NCI-H446 treated with DMSO at 0.1 percent for 48 hours (cell line): Measurements from ENCODE around the gene WDR47.

Source experiments
- DNase-seq: peaks from one replicate; lab custom pipeline; 2025; lab: John Stamatoyannopoulos, UW

Gene WDR47

DNA sequence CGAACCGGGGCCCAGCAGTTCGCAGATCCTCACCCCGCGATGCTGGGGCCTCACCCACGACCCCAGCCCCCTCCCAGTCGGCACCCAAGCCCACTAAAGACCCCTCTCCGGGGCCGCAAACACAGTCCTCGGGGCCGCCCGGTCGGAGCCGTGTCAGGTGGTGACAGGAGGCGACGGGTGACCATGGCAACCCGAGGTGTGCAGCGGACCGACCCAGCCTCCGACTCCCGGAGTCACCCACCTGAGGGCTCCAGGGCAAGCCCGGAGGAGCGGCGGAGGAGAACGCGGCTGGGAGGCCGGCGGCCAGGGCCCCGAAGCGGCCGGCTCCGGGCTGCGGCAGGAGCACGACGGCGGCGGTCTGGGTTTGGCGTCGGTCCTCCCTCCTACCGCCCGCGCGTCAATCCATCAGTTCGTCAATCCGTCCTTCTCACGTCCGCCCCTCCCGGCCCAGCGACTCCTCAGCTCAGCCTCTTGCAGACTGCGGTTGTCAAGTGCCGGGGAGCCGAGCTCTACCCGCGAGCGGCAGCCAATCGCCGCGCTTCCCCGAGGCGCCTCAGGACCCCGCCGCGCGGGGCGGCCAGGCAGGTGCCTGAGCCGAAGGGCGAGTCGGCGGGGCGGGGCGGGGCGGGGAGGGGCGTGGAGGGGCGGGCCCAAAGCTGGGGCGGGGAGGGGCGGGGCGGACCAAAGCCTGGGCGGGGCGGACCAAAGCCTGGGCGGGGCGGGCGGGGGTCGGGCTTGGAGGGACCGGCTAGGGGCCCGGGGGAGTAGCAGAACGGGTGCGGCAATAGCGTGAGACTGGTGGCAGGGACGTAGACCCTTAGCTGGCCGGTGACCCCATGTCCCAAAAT lies at the start of gene WDR47:
Gene WDR47 (minus strand): TSS at position 482 of the 848 bp plus-strand sequence. CDS start 18,590 bp downstream, outside the sequence.
- DNase-seq, result peak; percentile 95

DNA sequence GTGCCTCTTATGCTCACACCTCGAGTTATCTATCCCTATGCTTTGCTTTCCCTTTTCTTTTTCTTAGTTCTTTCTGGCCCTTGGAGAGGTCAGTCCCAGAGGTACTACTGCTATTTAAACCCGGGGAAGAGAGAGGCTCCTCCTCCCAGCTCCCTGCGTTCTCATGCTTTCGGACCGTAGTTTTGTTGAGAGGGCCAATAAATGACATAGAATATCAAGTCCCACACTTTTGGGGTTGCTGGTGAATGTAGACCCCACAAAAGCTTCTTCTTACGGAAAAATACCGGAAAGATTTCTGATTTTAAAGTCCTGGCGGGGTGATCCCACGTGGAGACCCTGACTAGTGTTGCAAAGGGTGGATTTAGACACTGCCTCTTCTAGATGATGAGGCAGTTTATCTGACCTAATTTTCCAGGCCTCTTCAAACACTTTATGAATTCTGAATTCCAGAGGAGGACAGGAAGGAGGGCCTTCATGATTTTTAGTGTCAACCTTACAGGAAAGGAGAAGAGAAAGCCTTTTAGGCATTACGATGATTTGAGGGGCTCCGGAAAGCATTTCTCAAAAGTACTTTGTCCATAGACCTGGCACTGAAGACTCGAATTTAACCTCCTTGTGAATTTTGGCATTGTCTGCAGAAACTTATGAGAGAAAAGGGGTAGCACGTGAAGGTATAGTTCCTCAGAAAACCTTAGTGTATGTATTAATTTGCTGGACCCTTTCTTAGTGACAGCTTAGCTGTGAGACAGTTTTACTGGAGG lies 49.4 kb upstream of the WDR47 start:
- DNase-seq, result no peak

DNA sequence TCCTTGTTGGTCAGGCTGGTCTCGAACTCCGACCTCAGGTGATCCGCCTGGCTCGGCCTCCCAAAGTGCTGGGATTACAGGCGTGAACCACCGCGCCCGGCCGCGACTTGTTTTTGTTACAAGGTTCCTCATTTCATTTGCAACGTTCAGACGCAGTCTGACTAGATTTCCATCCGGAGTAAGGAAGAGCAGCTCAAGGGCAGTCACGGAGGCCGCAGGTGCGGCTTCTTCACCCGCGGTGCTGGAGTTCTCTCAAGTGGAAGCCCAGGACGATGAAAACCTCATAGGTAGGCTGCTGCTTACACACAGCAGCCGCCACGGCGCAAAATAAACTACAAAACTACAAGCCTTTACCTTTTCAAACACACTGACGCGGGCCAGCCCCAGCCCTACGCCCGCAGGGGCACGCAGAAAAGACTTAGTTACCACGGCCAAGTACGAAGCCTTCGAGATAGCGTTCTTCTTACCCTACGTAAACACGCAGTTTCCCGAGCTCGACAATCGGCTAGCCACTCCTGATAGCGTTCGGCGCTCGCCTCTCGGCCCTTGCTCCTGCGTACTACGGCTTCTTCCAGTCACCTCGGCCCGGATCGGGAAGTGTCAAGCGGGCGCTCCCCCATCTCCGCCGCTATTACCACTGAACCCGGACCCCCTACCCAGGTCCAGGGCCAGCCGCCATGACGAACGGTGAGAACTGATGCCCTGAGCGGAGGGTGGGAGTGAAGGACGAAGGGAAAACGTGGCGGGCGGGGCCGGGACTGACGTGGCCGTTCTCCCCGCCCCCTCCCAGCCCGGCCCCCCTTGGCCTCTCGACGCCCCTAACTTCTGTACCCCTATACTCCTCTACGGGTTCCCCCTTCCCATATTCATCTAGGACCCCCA lies 48.5 kb upstream of the WDR47 start, which contains the start of gene TMEM167B:
Gene TMEM167B (plus strand): TSS at position 569 of the 882 bp plus-strand sequence. CDS start 109 bp downstream, at position 678.
- DNase-seq, result peak; percentile 90

DNA sequence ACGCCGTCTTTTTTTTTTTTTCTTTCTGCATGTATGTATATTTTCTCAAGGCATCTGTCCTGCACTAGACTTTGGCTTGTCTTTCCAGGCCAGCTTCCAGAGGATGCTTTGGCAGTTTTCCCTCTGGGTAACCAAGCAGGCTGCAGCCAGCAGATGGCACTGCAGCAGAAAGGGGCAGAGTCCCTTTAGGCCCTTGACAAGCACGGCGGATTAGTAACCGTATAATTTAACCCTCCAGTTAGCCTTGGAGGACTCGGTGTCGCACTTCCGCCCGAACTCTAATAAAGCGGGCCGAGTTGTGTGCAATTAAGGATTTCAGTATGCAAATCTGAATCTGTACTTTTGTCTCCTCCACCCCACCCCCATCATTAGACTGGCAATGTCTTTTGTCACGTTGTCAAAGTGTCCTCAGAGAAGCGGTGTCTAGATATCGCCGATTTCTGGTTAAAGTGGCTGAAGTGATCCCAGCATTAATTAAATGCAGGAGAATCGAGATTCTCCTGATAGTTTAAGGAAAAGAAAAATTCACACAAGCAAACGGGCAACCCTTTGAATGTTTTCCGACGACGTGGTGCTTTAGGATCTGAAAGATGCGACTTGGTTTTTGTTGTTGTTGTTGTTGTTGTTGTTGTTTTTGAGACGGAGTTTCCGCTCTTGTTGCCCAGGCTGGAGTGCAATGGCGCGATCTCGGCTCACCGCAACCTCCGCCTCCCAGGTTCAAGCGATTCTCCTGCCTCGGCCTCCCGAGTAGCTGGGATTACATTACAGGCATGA lies 47.5 kb upstream of the WDR47 start:
- DNase-seq, result peak; percentile 92

DNA sequence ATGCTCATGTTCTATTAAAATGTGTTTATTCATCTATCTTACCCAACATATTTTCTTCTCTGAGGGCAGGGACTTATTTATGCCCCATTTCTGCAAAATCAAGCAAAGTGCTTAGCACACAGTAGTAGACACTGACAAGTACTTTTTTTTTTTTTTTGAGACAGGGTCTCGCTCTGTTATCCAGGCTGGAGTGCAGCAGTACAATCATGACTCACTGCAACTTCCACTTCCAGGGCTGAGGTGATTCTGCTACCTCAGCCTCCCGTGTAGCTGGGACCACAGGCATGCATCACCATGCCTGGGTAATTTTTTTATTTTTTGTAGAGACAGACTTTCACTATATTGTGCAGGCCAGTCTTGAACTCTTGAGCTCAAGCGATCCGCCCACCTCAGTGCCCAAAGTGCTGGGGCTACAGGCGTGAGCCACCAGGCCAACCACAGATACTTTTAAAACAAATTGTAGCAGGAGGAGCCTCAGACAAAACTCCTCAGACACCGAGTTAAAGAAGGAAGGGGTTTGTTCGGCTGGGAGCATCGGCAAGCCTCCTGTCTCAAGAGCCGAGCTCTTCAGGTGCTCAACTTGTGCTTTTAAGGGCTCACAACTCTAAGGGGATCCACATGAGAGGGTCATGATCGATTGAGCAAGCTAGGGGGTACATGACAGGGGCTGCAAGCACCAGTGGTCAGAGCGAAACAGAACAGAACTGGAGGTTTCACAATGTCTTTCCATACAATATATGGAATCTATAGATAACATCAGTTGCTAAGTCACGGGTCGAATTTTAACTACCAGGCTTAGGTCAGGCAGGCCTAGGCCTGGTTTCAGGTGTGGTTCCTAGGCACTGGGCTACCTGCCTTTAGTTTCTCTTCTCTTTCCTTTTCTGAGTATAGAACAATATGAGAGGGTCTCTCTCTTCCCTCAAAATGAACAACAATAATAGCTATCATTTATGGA lies 42.9 kb upstream of the WDR47 start:
- no peak for DNase-seq

DNA sequence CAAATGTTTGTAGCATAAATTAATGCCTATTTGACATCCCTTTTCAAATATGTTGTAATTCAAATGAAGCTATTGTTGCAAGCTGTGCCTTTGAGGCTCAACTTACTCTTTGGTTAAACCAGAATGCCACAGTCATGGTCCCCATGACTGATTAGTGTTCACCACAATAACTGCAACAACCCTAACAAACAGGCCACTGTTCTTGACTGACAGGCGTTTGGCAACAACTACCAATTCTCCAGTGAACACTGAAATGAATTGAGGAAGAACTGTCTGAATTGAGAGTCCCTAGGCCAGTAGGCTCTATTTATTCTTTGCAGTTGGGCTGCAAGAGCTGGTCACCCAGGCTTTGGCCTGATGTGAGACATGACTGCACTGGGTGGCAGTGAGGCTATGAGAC lies 42.0 kb upstream of the WDR47 start:
- DNase-seq, result no peak

DNA sequence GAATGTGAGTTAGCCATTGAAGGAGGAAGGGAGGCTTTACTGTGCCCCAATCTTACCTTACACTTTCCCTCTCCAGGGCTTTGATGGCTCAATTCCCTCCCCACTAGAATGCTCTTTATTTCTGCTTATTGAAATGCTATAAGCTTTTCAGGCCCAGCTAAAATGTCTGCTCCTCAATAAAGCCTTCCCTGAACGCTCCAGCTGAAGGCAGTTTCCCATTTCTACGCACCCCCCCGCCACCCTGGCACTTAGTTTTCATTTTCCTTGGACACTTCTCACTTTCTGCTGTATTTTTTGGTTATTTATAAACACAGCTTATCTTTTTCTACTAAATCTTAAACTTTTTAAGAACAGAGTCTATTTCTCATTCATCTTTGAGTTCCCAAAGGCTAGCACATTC lies 41.6 kb upstream of the WDR47 start:
- no peak for DNase-seq

DNA sequence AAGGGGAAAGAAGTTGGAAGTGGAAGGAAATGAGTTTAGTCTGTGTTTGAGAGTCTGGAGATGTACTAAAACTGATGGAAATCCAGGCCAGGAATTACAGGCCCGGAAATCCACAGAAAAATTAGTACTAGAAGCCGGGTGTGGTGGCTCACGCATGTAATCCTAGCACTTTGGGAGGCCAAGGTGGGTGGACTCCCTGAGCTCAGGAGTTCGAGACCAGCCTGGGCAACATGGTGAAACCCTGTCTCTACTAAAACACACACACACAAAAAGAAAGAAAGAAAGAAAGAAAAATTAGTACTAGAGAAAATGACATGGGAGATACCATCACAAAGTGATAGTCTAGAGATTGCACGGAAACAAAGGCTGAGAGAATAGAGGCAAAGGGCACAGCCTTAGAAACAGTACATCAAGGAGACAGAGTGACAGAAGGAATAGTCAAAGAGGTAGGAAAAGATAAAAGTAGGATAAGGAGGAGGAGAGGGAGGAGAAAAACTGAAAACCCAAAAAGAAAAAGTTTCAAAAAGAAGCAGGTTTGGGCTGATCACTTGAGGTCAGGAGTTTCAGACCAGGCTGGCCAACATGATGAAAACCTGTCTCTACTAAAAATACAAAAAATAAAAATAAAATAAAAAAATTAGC lies 38.7 kb upstream of the WDR47 start:
- DNase-seq, result no peak

DNA sequence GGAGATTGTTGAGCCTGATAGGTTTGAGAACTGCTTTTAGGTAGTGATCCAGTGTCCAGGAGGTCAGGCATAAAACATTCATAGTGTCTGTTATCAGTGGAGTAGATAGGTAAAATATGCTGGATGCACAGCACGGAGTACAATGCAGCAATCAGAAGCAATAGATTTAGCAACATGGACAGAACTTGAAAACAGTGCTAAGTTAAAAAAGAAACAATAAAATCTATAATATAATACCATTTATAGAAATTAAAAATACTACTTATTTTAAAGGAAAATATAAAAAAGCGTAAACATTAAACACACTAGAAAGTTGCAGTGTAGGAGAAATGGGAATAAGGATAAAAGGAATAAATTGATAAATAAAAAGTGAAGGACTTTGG lies 37.3 kb upstream of the WDR47 start:
- DNase-seq, result no peak

DNA sequence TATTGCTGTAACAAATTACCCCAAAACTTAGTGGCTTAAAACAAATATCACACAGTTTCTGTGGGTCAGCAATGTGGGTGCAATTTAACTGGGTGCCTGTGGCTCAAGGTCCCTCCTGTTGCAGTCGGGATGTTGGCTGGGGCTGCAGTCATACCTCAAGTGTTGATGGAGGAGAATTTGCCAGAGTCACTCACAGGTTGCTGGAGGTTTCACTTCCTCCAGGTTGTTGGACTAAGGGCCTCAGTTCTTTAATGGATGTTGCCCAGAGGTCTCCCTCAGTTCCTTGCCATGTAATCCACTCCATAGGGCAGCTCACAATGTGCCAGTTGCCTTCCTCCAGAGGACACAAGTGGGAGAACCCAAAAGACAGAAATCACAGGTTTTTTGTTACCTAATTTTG lies 36.4 kb upstream of the WDR47 start:
- no peak for DNase-seq

DNA sequence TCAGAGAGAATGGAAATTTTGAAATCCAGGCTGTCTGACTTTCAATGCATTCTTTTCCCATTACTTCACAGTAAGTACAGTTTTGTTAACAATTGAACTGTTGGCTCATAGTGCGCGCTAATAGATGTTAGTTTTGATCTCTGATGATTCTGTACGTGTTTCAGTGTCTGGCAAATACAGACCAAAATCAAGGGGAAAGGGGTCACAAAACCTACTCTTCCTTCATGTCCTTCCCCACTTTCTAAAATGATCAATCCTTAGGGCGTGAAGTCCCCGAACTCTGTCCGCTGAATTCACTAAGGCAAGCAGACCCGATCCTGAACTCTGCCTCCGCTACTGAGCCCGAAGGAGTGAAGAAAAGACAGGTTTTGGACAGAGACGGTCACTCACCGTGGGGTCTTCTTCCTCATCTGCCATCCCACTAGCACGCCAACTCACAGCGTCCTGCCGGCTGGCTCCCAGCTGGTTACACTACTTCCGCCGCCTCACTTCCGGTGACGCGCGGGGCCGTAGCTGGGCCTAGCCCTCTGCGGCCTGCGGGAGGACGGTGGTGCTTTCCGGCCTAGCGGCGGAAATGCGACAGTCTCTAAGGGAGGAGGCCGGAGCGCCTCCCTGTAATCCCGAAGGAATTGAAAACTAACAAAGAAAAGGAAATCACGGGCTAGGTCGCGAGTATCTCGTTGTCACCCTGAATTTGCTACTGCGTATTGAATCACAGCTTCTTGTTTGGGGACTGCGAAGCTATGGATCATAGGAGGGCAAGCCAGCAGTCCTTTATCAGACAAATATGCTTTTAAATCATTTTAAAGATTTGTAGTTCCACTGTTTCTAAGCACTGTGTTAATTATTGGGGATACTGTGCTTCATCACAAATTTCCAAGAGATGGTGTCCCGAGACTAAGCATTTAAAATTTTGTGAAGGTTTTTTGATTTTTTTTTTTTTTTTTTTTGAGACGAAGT lies 33.9 kb upstream of the WDR47 start, which contains the start of gene TAF13:
Gene TAF13 (minus strand): TSS at position 473 of the 960 bp plus-strand sequence. CDS start 56 bp downstream, at position 417.
- DNase-seq, result peak; percentile 95

DNA sequence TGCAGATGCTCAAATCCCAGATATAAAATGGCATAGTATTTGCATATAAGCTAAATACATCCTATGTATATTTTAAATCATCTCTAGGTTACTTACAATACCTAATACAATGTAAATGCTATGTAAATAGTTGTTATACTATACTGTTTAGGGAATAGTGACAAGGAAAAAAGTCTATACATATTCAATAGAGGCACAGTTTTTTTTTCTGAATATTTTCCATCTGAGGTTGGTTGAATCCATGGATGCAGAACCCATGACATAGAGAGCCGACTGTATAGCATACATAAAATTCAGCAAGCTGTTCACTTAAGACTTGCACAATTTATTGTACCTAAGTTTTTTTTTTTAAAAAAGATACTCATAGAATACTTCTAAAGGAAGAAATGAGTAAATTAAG lies 27.4 kb upstream of the WDR47 start:
- DNase-seq, result no peak

DNA sequence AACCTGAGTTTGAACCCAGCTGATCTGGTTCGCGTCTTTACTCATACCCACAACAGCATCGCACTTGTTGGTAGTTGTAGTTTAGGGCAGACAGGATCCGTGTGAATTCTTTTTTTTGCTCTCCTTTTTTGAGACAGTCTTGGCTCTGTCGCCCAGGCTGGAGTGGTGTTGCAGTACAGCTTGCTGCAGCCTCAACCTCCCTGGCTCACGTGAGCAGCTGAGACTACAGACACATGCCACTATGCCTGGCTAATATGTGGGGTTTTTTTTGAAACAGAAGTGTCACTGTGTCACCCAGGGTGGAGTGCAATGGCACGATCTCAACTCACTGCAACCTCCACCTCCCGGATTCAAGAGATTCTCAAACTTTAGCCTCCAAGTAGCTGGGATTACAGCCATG lies 26.0 kb upstream of the WDR47 start:
- no peak for DNase-seq

DNA sequence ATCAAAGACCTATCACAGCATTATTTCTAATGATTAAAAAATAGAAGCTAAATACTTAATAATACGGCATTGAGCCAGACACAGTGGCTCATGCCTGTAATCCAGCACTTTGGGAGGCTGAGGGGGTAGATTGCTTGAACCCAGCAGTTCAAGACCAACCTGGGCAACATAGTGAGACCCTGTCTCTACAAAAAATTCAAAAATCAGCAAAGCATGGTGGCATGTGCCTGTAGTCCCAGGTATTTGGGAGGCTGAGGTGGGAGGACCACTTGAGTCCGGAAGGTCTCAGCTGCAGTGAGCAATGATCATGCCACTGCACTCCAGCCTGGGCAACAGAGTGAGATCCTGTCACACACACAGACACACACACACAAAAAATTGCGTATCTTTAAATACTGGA lies 23.2 kb upstream of the WDR47 start:
- no peak for DNase-seq

DNA sequence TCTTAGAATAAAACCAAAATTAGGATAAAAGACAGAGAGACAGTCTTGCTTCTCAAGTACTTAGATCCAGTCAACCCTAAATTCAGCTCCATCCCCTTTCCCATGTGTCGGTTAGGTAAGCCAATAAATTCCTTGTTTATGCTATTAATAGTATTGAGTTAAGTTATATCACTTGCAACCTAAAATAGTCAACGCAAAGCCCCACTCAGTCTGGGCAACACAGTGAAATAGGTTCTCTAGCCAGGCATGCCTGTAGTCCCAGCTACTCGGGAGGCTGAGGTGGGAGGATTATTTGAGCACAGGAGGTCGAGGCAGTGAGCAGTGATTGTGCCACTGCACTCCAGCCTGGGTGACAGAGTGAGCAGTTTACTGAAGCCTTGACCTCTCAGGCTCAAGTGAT lies 19.3 kb upstream of the WDR47 start:
- DNase-seq, result no peak

DNA sequence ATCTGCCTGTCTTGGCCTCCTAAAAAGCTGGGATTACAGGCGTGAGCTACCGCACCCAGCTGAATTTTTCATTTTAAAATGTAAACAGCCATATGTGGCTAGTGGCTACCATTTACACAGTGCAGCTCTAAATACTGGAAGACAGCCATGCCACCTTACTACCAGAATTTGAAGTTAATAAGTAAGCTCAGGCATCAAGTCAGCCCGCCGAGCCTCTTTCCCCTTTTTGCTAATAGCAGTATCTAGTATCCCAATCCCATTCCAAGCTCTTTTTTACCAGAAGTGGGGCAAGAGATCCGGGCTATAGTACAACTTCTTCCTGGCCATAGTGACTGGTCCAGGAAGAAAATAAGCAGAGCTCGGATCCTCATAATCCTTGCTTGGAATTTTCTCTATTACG lies 18.8 kb upstream of the WDR47 start:
- DNase-seq, result no peak

DNA sequence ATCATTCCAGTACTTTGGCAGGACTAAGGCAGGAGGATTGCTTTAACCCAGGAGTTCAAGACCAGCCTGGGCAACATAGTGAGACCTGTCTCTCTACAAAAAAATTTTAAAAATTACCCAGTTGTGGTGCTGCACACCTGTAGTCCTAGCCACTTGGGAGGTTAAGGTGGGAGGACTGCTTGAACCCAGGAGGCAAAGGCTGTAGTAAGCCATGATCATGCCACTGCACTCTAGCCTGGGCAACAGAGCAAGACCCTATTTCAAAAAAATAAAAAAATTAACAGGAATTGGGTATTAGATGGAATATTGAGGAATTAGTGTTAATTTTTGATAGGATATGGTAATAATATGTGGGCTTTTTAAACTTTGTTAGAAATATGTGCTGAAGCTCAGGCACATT lies 17.1 kb upstream of the WDR47 start:
- DNase-seq, result no peak

DNA sequence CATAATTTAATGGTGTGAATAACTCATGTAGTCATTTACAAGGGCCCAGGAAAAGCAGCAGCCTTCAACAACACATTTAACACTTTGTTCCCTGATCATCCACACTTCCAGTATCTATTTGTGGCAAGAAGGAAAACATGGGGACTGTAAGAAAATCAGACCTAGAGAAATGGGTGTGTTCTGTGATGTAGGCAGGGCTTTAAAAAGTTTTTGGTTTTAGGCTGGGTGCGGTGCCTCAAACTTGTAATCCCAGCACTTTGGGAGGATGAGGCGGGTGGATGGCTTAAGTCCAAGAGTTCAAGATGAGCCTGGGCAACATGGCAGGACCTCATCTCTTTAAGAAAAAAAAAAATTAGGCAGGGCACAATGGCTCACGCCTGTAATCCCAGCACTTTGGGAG lies 14.2 kb upstream of the WDR47 start:
- DNase-seq, result no peak
